ENCODE measurements around the gene SLC22A3. TPM values are rescaled to one million over a fixed set of nuclear protein-coding genes. Genes with fewer than 3 reads are reported as not detected.

SLC22A3 gene
- total and polyA plus RNA-seq, 4 donors: 9.5 to 65.0 (median 33.3) TPM

GRCh38 chr6:160412993-160413392 is 64.8 kb downstream of the SLC22A3 start:
- no peak for ATAC-seq (ENCODE audit: insufficient read depth, low FRiP score)
- no peaks in the 10 kb centered on the region for H3K9me3 ChIP-seq (ENCODE audit: control insufficient read depth in 4 of 4, insufficient read depth in 3 of 4, low read length in 3 of 4)
- peaks cover 0 to 1% (median 0%) of the 10 kb centered on the region in 4 donors for H3K36me3 ChIP-seq (ENCODE audit: control insufficient read depth in 4 of 4, insufficient read depth in 4 of 4, low read length in 4 of 4)
- DNase-seq: no peak
- no peak overlapping the region for H3K4me3 ChIP-seq
- H3K27ac ChIP-seq (ENCODE audit: low read depth in 1 of 2, low read length in 1 of 2): no peak overlapping the region
- peaks cover 0 to 14% (median 0%) of the 10 kb centered on the region in 5 donors for H3K4me1 ChIP-seq (ENCODE audit: control insufficient read depth in 5 of 5, insufficient read depth in 5 of 5, low read length in 5 of 5)
- 85 to 91% methylated on average over 2 of the region's 2 CpGs for WGBS, 2 donors
- H3K9ac ChIP-seq (ENCODE audit: insufficient read depth in 1 of 2, low read length in 2 of 2): no peak overlapping the region
- H3K27me3 ChIP-seq (ENCODE audit: control insufficient read depth in 3 of 3, insufficient read depth in 3 of 3, low read length in 2 of 3): peaks cover 0 to 2% (median 0%) of the 10 kb centered on the region in 3 donors
- TF ChIP-seq CTCF (IDR thresholded peaks at IDR 0.05; ENCODE audit: control extremely low read depth, extremely low read depth): no peak

- DNase-seq: peak; percentile 64 to 89 (median 72)
Observed at GRCh38 chr6:160417146-160417545, 69.0 kb downstream of the SLC22A3 start.

GRCh38 chr6:160417550-160417949 is 69.4 kb downstream of the SLC22A3 start:
- Histone ChIP-seq H3K27ac (ENCODE audit: low read depth in 1 of 2, low read length in 1 of 2) (no peak overlapping the region), H3K4me3 (no peak overlapping the region), H3K9me3 (ENCODE audit: control insufficient read depth in 4 of 4, insufficient read depth in 3 of 4, low read length in 3 of 4) (no peaks in the 10 kb centered on the region), H3K4me1 (ENCODE audit: control insufficient read depth in 5 of 5, insufficient read depth in 5 of 5, low read length in 5 of 5) (peaks cover 0 to 17% (median 0%) of the 10 kb centered on the region in 5 donors), H3K36me3 (ENCODE audit: control insufficient read depth in 4 of 4, insufficient read depth in 4 of 4, low read length in 4 of 4) (peaks cover 0 to 1% (median 0%) of the 10 kb centered on the region in 4 donors), H3K9ac (ENCODE audit: insufficient read depth in 1 of 2, low read length in 2 of 2) (no peak overlapping the region), H3K27me3 (ENCODE audit: control insufficient read depth in 3 of 3, insufficient read depth in 3 of 3, low read length in 2 of 3) (peaks cover 0 to 2% (median 0%) of the 10 kb centered on the region in 3 donors)
- no peak for DNase-seq
- no peak for ATAC-seq (ENCODE audit: insufficient read depth, low FRiP score)
- TF ChIP-seq CTCF (IDR thresholded peaks at IDR 0.05; ENCODE audit: control extremely low read depth, extremely low read depth): no peak

More at GRCh38 chr6:160417146-160417545, 69.0 kb downstream of the SLC22A3 start:
- no peak overlapping the region for H3K27ac ChIP-seq (ENCODE audit: low read depth in 1 of 2, low read length in 1 of 2)
- peaks cover 0 to 1% (median 0%) of the 10 kb centered on the region in 4 donors for H3K36me3 ChIP-seq (ENCODE audit: control insufficient read depth in 4 of 4, insufficient read depth in 4 of 4, low read length in 4 of 4)
- H3K9me3 ChIP-seq (ENCODE audit: control insufficient read depth in 4 of 4, insufficient read depth in 3 of 4, low read length in 3 of 4): no peaks in the 10 kb centered on the region
- 92 to 100% methylated on average over 1 of the region's 1 CpG for WGBS, 2 donors
- H3K27me3 ChIP-seq (ENCODE audit: control insufficient read depth in 3 of 3, insufficient read depth in 3 of 3, low read length in 2 of 3): peaks cover 0 to 2% (median 0%) of the 10 kb centered on the region in 3 donors
- TF ChIP-seq CTCF (IDR thresholded peaks at IDR 0.05; ENCODE audit: control extremely low read depth, extremely low read depth): no peak
- H3K9ac ChIP-seq (ENCODE audit: insufficient read depth in 1 of 2, low read length in 2 of 2): no peak overlapping the region
- no peak for ATAC-seq (ENCODE audit: insufficient read depth, low FRiP score)
- no peak overlapping the region for H3K4me3 ChIP-seq
- peaks cover 0 to 17% (median 0%) of the 10 kb centered on the region in 5 donors for H3K4me1 ChIP-seq (ENCODE audit: control insufficient read depth in 5 of 5, insufficient read depth in 5 of 5, low read length in 5 of 5)

- no peak overlapping the region for H3K27ac ChIP-seq (ENCODE audit: low read depth in 1 of 2, low read length in 1 of 2)
- no peak overlapping the region for H3K9ac ChIP-seq (ENCODE audit: insufficient read depth in 1 of 2, low read length in 2 of 2)
- H3K9me3 ChIP-seq (ENCODE audit: control insufficient read depth in 4 of 4, insufficient read depth in 3 of 4, low read length in 3 of 4): no peaks in the 10 kb centered on the region
- peaks cover 0 to 17% (median 0%) of the 10 kb centered on the region in 5 donors for H3K4me1 ChIP-seq (ENCODE audit: control insufficient read depth in 5 of 5, insufficient read depth in 5 of 5, low read length in 5 of 5)
- no peak overlapping the region for H3K4me3 ChIP-seq
- no peaks in the 10 kb centered on the region for H3K27me3 ChIP-seq (ENCODE audit: control insufficient read depth in 3 of 3, insufficient read depth in 3 of 3, low read length in 2 of 3)
- TF ChIP-seq CTCF (IDR thresholded peaks at IDR 0.05; ENCODE audit: control extremely low read depth, extremely low read depth): no peak
- no peak for ATAC-seq (ENCODE audit: insufficient read depth, low FRiP score)
- WGBS, 2 donors: 73 to 82% methylated on average over 3 of the region's 3 CpGs
- no peak for DNase-seq
- H3K36me3 ChIP-seq (ENCODE audit: control insufficient read depth in 4 of 4, insufficient read depth in 4 of 4, low read length in 4 of 4): no peaks in the 10 kb centered on the region
Observed at GRCh38 chr6:160418370-160418769, 70.2 kb downstream of the SLC22A3 start.

Data from lung (tissue), 12 donors.